Caco-2 (cell line): ENCODE data around the gene NUBP1. TPM values are rescaled to one million over a fixed set of nuclear protein-coding genes. Genes with fewer than 3 reads are reported as not detected.

Source experiments
- BruUV-seq: library from RNA; stranded (reverse); fragments of 400-500 nt; replicated peaks from 2 replicates; lab custom pipeline; 2021; lab: Mats Ljungman, UMichigan
- CTCF ChIA-PET: fragments of 300-600 bp; sonication (Branson Sonifier 250); formaldehyde crosslinking; loops from one replicate; lab custom pipeline; 2022; ENCODE audit warnings: antibody characterized with exemption; lab: Charles Lee
- POLR2A ChIA-PET: fragments of 300-600 bp; sonication (Branson Sonifier 250); formaldehyde crosslinking; loops from one replicate; lab custom pipeline; 2022; ENCODE audit warnings: antibody characterized with exemption; lab: Charles Lee
- DNase-seq, 2 experiments: peaks; one replicate each; pipeline versions ENCODE4 v3.0.0 to v3.0.0-alpha.2; 2020 to 2022
- H3K27me3 ChIP-seq: replicated peaks from 2 replicates; pipeline ENCODE4 v1.6.0; 2011; ENCODE audit warnings: low read length; ENCODE audit not compliant: control insufficient read depth, insufficient read depth
- H3K36me3 ChIP-seq: 2 replicates; pipeline ENCODE4 v1.5.1; 2011; ENCODE audit warnings: low read length; ENCODE audit not compliant: control insufficient read depth, insufficient read depth
- H3K4me1 ChIP-seq: fragments of 250-450 bp; sonication (Bioruptor Pico); 2 replicates; pipeline ENCODE4 v1.5.1; 2020; ENCODE audit warnings: mild to moderate bottlenecking
- H3K4me3 ChIP-seq: 2 replicates; pipeline ENCODE4 v1.5.1; 2011; ENCODE audit warnings: low read depth, mild to moderate bottlenecking, control low read depth, low read length
- H3K9me3 ChIP-seq: fragments of 250-450 bp; sonication (Bioruptor Pico); 2 replicates; pipeline ENCODE4 v1.5.1; 2020; ENCODE audit warnings: mild to moderate bottlenecking, moderate library complexity
- H3K27ac Mint-ChIP-seq: one replicate; pipeline ENCODE4 v1.8.0; 2022; ENCODE audit warnings: mixed read lengths; ENCODE audit not compliant: unreplicated experiment
- H3K27me3 Mint-ChIP-seq: one replicate; pipeline ENCODE4 v1.8.0; 2022; ENCODE audit warnings: mixed read lengths; ENCODE audit not compliant: insufficient read depth, unreplicated experiment
- H3K36me3 Mint-ChIP-seq: one replicate; pipeline ENCODE4 v1.8.0; 2022; ENCODE audit warnings: mild to moderate bottlenecking, mixed read lengths; ENCODE audit not compliant: insufficient read depth, unreplicated experiment
- H3K4me1 Mint-ChIP-seq: one replicate; pipeline ENCODE4 v1.8.0; 2022; ENCODE audit warnings: low read depth, mixed read lengths; ENCODE audit not compliant: unreplicated experiment
- H3K4me3 Mint-ChIP-seq: one replicate; pipeline ENCODE4 v1.8.0; 2022; ENCODE audit warnings: mild to moderate bottlenecking, moderate library complexity, mixed read lengths; ENCODE audit not compliant: unreplicated experiment
- H3K9me3 Mint-ChIP-seq: one replicate; pipeline ENCODE4 v1.8.0; 2022; ENCODE audit warnings: mixed read lengths; ENCODE audit not compliant: unreplicated experiment
- CTCF ChIP-seq, 2 experiments: fragments of 200-600 bp in 1 of 2; IDR thresholded peaks; 1 replicate in 1 of 2; 2 replicates in 1 of 2; pipeline versions ENCODE4 v1.5.1 to v1.8.0; 2011 to 2022; ENCODE audit warnings: antibody characterized with exemption in 1 of 2, control low read depth in 1 of 2, inconsistent platforms in 1 of 2, low read depth in 1 of 2, low read length in 1 of 2, mild to moderate bottlenecking in 1 of 2, moderate library complexity in 1 of 2; ENCODE audit not compliant: insufficient read depth in 1 of 2, severe bottlenecking in 1 of 2, unreplicated experiment in 1 of 2
- intact Hi-C: fragments of 100-400 bp; cut with micrococcal nuclease; formaldehyde crosslinking; loops from one replicate; pipeline ENCODE4 v1.10.0; 2022; ENCODE audit not compliant: unreplicated experiment
- total RNA-seq: library from RNA; stranded (reverse); gene quantifications from 2 replicates; pipeline ENCODE4 v1.2.3, GENCODE V29; 2022

The NUBP1 gene
- total RNA-seq, 1 experiment from 2014 or later: 25.3 TPM

- Mint-ChIP-seq H3K9me3 (no peaks in the 10 kb centered on the region), H3K4me1 (no peaks in the 10 kb centered on the region), H3K27ac (no peak overlapping the region), H3K36me3 (peaks cover 20% of the 10 kb centered on the region), H3K4me3 (no peak overlapping the region), H3K27me3 (no peaks in the 10 kb centered on the region)
- intact Hi-C loops: no loop called here
- ChIA-PET POLR2A (no interaction called here), CTCF (no interaction called here)
- H3K4me3 ChIP-seq: no peak overlapping the region
- no peaks in the 10 kb centered on the region for H3K4me1 ChIP-seq
- H3K36me3 ChIP-seq: no peaks in the 10 kb centered on the region
- no TSS peak for BruUV-seq
- no peaks in the 10 kb centered on the region for H3K27me3 ChIP-seq
- DNase-seq: no peak
- TF ChIP-seq CTCF (IDR thresholded peaks at IDR 0.05; ENCODE audit: insufficient read depth in 1 of 2, low read depth in 1 of 2, low read length in 1 of 2, severe bottlenecking in 1 of 2, unreplicated experiment in 1 of 2): no peak
- H3K9me3 ChIP-seq: no peaks in the 10 kb centered on the region
These were observed 12.9 kb downstream of the NUBP1 start for GRCh38 chr16:10756574-10756973.

- Histone ChIP-seq H3K4me1 (no peaks in the 10 kb centered on the region), H3K4me3 (no peak overlapping the region), H3K36me3 (peaks cover 2% of the 10 kb centered on the region; the same call in 1 of the 2 replicates), H3K9me3 (no peaks in the 10 kb centered on the region), H3K27me3 (no peaks in the 10 kb centered on the region)
- no peaks in the 10 kb centered on the region for H3K4me1 Mint-ChIP-seq
- peaks cover 43% of the 10 kb centered on the region for H3K36me3 Mint-ChIP-seq
- POLR2A ChIA-PET: no interaction called here
- no peak for TF ChIP-seq CTCF (IDR thresholded peaks at IDR 0.05; ENCODE audit: insufficient read depth in 1 of 2, low read depth in 1 of 2, low read length in 1 of 2, severe bottlenecking in 1 of 2, unreplicated experiment in 1 of 2)
- intact Hi-C loops: no loop called here
- DNase-seq: no peak
- no peak overlapping the region for H3K27ac Mint-ChIP-seq
- H3K4me3 Mint-ChIP-seq: no peak overlapping the region
- no TSS peak for BruUV-seq
- no peaks in the 10 kb centered on the region for H3K27me3 Mint-ChIP-seq
- no peaks in the 10 kb centered on the region for H3K9me3 Mint-ChIP-seq
- CTCF ChIA-PET: no interaction called here
These were observed 17.2 kb downstream of the NUBP1 start for GRCh38 chr16:10760858-10761257.

- BruUV-seq: no TSS peak
- Histone ChIP-seq H3K27me3 (no peaks in the 10 kb centered on the region), H3K36me3 (peaks cover 2% of the 10 kb centered on the region; the same call in 1 of the 2 replicates), H3K4me1 (no peaks in the 10 kb centered on the region), H3K9me3 (no peaks in the 10 kb centered on the region), H3K4me3 (no peak overlapping the region)
- no peak for TF ChIP-seq CTCF (IDR thresholded peaks at IDR 0.05; ENCODE audit: insufficient read depth in 1 of 2, low read depth in 1 of 2, low read length in 1 of 2, severe bottlenecking in 1 of 2, unreplicated experiment in 1 of 2)
- Mint-ChIP-seq H3K36me3 (peaks cover 43% of the 10 kb centered on the region), H3K9me3 (no peaks in the 10 kb centered on the region), H3K27ac (no peak overlapping the region), H3K4me1 (no peaks in the 10 kb centered on the region), H3K27me3 (no peaks in the 10 kb centered on the region), H3K4me3 (no peak overlapping the region)
- ChIA-PET POLR2A (no interaction called here), CTCF (no interaction called here)
- intact Hi-C loops: no loop called here
- DNase-seq: no peak
These were observed 17.7 kb downstream of the NUBP1 start for GRCh38 chr16:10761373-10761772.
